Lung (tissue), 16 donors: ENCODE results near the gene TP53I3. TPM values are rescaled to one million over a fixed set of nuclear protein-coding genes. Genes with fewer than 3 reads are reported as not detected.

Experiments used
- ATAC-seq: fragments of 200-7000 bp; cut with Tn5 transposase; one replicate; pipeline ENCODE4 v1.9.1; 2020; ENCODE audit warnings: moderate number of reproducible peaks; ENCODE audit not compliant: insufficient read depth, low FRiP score
- DNase-seq, 3 donors: peaks; one replicate each; pipeline ENCODE4 v3.0.0-alpha.2; 2013 to 2017
- H3K27ac ChIP-seq, 2 donors: one replicate each; pipeline ENCODE4 v1.5.1; 2013; ENCODE audit warnings: mild to moderate bottlenecking in 2 of 2, moderate library complexity in 2 of 2, control low read depth in 1 of 2, inconsistent platforms in 1 of 2, low read depth in 1 of 2, low read length in 1 of 2
- H3K27me3 ChIP-seq, 3 donors: one replicate each; pipeline ENCODE4 v1.5.1; 2013; ENCODE audit warnings: low read length in 2 of 3; ENCODE audit not compliant: control insufficient read depth in 3 of 3, insufficient read depth in 3 of 3
- H3K36me3 ChIP-seq, 4 donors: one replicate each; pipeline ENCODE4 v1.5.1; 2013; ENCODE audit warnings: low read length in 4 of 4, mild to moderate bottlenecking in 1 of 4, moderate library complexity in 1 of 4; ENCODE audit not compliant: control insufficient read depth in 4 of 4, insufficient read depth in 4 of 4
- H3K4me1 ChIP-seq, 5 donors: one replicate each; pipeline ENCODE4 v1.5.1; 2013; ENCODE audit warnings: low read length in 5 of 5, mild to moderate bottlenecking in 2 of 5, moderate library complexity in 1 of 5; ENCODE audit not compliant: control insufficient read depth in 5 of 5, insufficient read depth in 5 of 5
- H3K4me3 ChIP-seq: one replicate; pipeline ENCODE4 v1.5.1; 2013; ENCODE audit warnings: mild to moderate bottlenecking, control low read depth, moderate library complexity
- H3K9ac ChIP-seq, 2 donors: one replicate each; pipeline ENCODE4 v1.5.1; 2013; ENCODE audit warnings: low read length in 2 of 2, control low read depth in 1 of 2; ENCODE audit not compliant: insufficient read depth in 1 of 2
- H3K9me3 ChIP-seq, 4 donors: one replicate each; pipeline ENCODE4 v1.5.1; 2013; ENCODE audit warnings: low read length in 3 of 4, mild to moderate bottlenecking in 1 of 4, moderate library complexity in 1 of 4; ENCODE audit not compliant: control insufficient read depth in 4 of 4, insufficient read depth in 3 of 4
- CTCF ChIP-seq: IDR thresholded peaks from 2 replicates; pipeline ENCODE4 v1.5.1; 2012; ENCODE audit warnings: mild to moderate bottlenecking; ENCODE audit errors: control extremely low read depth, extremely low read depth
- WGBS, 2 donors: extraction: QIAGEN DNeasy Blood & Tissue Kit; methylation state at CpG; one replicate each; pipeline ENCODE4 v1.1.7; 2013; 5-methylcytosine and 5-hydroxymethylcytosine counted together
- long read RNA-seq, 5 donors: transcript quantifications; one replicate each; lab custom pipeline, GENCODE V29; 2026
- polyA plus RNA-seq, 2 donors: library from polyadenylated mRNA; stranded (reverse); fragments of 200-250 nt; gene quantifications; one replicate each; pipeline ENCODE4 v1.2.1, GENCODE V29; 2013
- total RNA-seq, 2 donors: library from RNA; depleted of rRNA in 1 of 2; stranded (reverse); fragments of >200 nt in 1 of 2; gene quantifications; one replicate each; pipeline ENCODE4 v1.2.1, GENCODE V29; 2014 to 2021
- donor health status: control.
- donor health status: control.
- donor health status: Bipolar disorder and iron deficiency.
- donor health status: healthy.
- donor health status: DM: yes; HTN: yes; CAD: no.

The TP53I3 gene
- total RNA-seq (10 to 100 TPM; 35.7 to 56.3 TPM), polyA plus RNA-seq (10 to 100 TPM; 49.5 to 63.8 TPM)
- long read RNA-seq, donor 1, transcript TP53I3-204 (3 exons, 677 nt), result minor isoform, 7 of 31 reads
- long read RNA-seq, donor 1, transcript TP53I3-202 (6 exons, 1,635 nt), result major isoform, 12 of 31 reads
- long read RNA-seq, donor 1, transcript TP53I3-201 (5 exons, 1,998 nt), result minor isoform, 9 of 31 reads
- long read RNA-seq, donor 1, partial matches to known transcripts, result 0 of 31 reads
- long read RNA-seq, donor 1, other reads (novel, unspliced or antisense), result 0 of 31 reads
- long read RNA-seq, donor 2, transcript TP53I3-201 (5 exons, 1,998 nt), result major isoform, 7 of 25 reads
- long read RNA-seq, donor 2, partial matches to known transcripts, result 15 of 25 reads
- long read RNA-seq, donor 2, other reads (novel, unspliced or antisense), result 0 of 25 reads
- long read RNA-seq, donor 3, transcript TP53I3-204 (3 exons, 677 nt), result major isoform, 5 of 25 reads
- long read RNA-seq, donor 3, partial matches to known transcripts, result 14 of 25 reads
- long read RNA-seq, donor 3, other reads (novel, unspliced or antisense), result 0 of 25 reads
- long read RNA-seq, donor 4, transcript TP53I3-202 (6 exons, 1,635 nt), result major isoform, 6 of 18 reads
- long read RNA-seq, donor 4, partial matches to known transcripts, result 6 of 18 reads
- long read RNA-seq, donor 4, other reads (novel, unspliced or antisense), result 0 of 18 reads
- long read RNA-seq, donor 5, transcript TP53I3-204 (3 exons, 677 nt), result minor isoform, 6 of 48 reads
- long read RNA-seq, donor 5, transcript TP53I3-201 (5 exons, 1,998 nt), result minor isoform, 10 of 48 reads
- long read RNA-seq, donor 5, transcript TP53I3-202 (6 exons, 1,635 nt), result major isoform, 16 of 48 reads
- long read RNA-seq, donor 5, partial matches to known transcripts, result 12 of 48 reads
- long read RNA-seq, donor 5, other reads (novel, unspliced or antisense), result 0 of 48 reads

- Histone ChIP-seq H3K9me3 (no peaks in the 10 kb centered on the region), H3K27me3 (no peaks in the 10 kb centered on the region), H3K4me1 (peaks cover 0 to 19% (median 5%) of the 10 kb centered on the region in 5 donors), H3K27ac (peak within 1 kb of the TSS; percentile 88 to 92), H3K36me3 (peaks cover 5 to 23% (median 19%) of the 10 kb centered on the region in 4 donors), H3K4me3 (peak within 1 kb of the TSS; percentile 38), H3K9ac (peak within 1 kb of the TSS; percentile 55 to 96)
- ATAC-seq (peak; percentile 95), DNase-seq (peak; percentile 95 to 97 (median 96))
- WGBS, 2 donors, result 0% methylated on average over 44 of the region's 44 CpGs
- peak; percentile 89 for TF ChIP-seq CTCF
Observed at GRCh38 chr2:24084386-24085199, at the start of gene TP53I3. Gene TP53I3, minus strand, starts transcription at chr2:24084834. Its CDS starts 508 bp downstream, at chr2:24084326.

GRCh38 chr2:24132543-24132942, 47.9 kb upstream of the TP53I3 start:
- H3K9me3 ChIP-seq, result peaks cover 0 to 4% (median 0%) of the 10 kb centered on the region in 4 donors
- H3K27ac ChIP-seq, result no peak overlapping the region
- TF ChIP-seq CTCF, result no peak
- DNase-seq, result no peak
- WGBS, 2 donors, result 97 to 100% methylated on average over 3 of the region's 3 CpGs
- no peak overlapping the region for H3K4me3 ChIP-seq
- no peak for ATAC-seq
- peaks cover 0 to 6% (median 2%) of the 10 kb centered on the region in 4 donors for H3K36me3 ChIP-seq
- no peaks in the 10 kb centered on the region for H3K4me1 ChIP-seq
- H3K9ac ChIP-seq, result no peak overlapping the region
- H3K27me3 ChIP-seq, result no peaks in the 10 kb centered on the region

GRCh38 chr2:24125956-24126355, 41.3 kb upstream of the TP53I3 start:
- Histone ChIP-seq H3K27ac (no peak overlapping the region), H3K4me1 (peaks cover 0 to 38% (median 6%) of the 10 kb centered on the region in 5 donors), H3K9me3 (peaks cover 0 to 3% (median 0%) of the 10 kb centered on the region in 4 donors), H3K4me3 (no peak overlapping the region), H3K9ac (no peak overlapping the region), H3K36me3 (peaks cover 0 to 4% (median 0%) of the 10 kb centered on the region in 4 donors), H3K27me3 (no peaks in the 10 kb centered on the region)
- WGBS, 2 donors, result 53 to 66% methylated on average over 1 of the region's 1 CpG
- no peak for TF ChIP-seq CTCF
- DNase-seq, result peak in 2 of 3 donors; percentile 98
- ATAC-seq, result no peak
